ENCODE measurements around the gene SKIL. TPM values are rescaled to one million over a fixed set of nuclear protein-coding genes. Genes with fewer than 3 reads are reported as not detected.

Gene SKIL
- total RNA-seq (2022; extraction: Qiagen RNA extraction), result 17.5 to 41.2 TPM (median 24.6 TPM) in 5 replicates

GRCh38 chr3:170357176-170358041 lies at the start of gene SKIL:
SKIL (plus strand) TSS chr3:170357715; CDS start chr3:170360332, 2,617 bp downstream.

GRCh38 chr3:170418422-170419398 lies 61.2 kb downstream of the SKIL start, which contains the start of gene CLDN11:
CLDN11 (plus strand) TSS chr3:170418868; CDS start chr3:170419067, 199 bp downstream.

Other genes with a start within 250 kb of the SKIL start
- 8.5 to 15.4 TPM (median 14.8 TPM) in 5 replicates for gene PHC3, start 176.0 kb upstream of the SKIL start, total RNA-seq (2022; extraction: Qiagen RNA extraction)
- 12.1 to 20.5 TPM (median 17.9 TPM) in 5 replicates for gene PRKCI, start 135.3 kb upstream of the SKIL start, total RNA-seq (2022; extraction: Qiagen RNA extraction)
- gene CLDN11, start 61.2 kb downstream of the SKIL start, total RNA-seq (2022; extraction: Qiagen RNA extraction), result 0.09 to 0.25 TPM (median 0.18 TPM) in 5 replicates
- not detected in 5 replicates for gene SLC7A14, start 228.4 kb downstream of the SKIL start, total RNA-seq (2022; extraction: Qiagen RNA extraction)